IPS-20b (cell line): ENCODE measurements around the gene PLEKHG3.
A peak's percentile ranks its signal among the peaks of the same experiment; 100 is the strongest.

Experiments
- H3K27ac ChIP-seq: one replicate; pipeline ENCODE4 v1.5.1; 2013; ENCODE audit warnings: low read length
- H3K27me3 ChIP-seq: 2 replicates; pipeline ENCODE4 v1.6.1; 2013; ENCODE audit warnings: mild to moderate bottlenecking, low read length, inconsistent platforms; ENCODE audit not compliant: insufficient read depth
- H3K36me3 ChIP-seq: 2 replicates; pipeline ENCODE4 v1.6.1; 2013; ENCODE audit warnings: low read depth, mild to moderate bottlenecking, inconsistent platforms, low read length, moderate library complexity; ENCODE audit not compliant: insufficient read depth
- H3K4me1 ChIP-seq: 2 replicates; pipeline ENCODE4 v1.6.1; 2013; ENCODE audit warnings: mild to moderate bottlenecking, control low read depth, inconsistent platforms, low read length, moderate library complexity; ENCODE audit not compliant: insufficient read depth
- H3K4me3 ChIP-seq: 2 replicates; pipeline ENCODE4 v1.5.1; 2013; ENCODE audit warnings: mild to moderate bottlenecking, low read length, inconsistent platforms
- H3K9ac ChIP-seq: 2 replicates; pipeline ENCODE4 v1.6.1; 2013; ENCODE audit warnings: low read depth, mild to moderate bottlenecking, inconsistent platforms, low read length, moderate library complexity
- H3K9me3 ChIP-seq: 2 replicates; pipeline ENCODE4 v1.6.1; 2013; ENCODE audit warnings: mild to moderate bottlenecking, low read depth, low read length, inconsistent platforms; ENCODE audit not compliant: insufficient read depth

The PLEKHG3 gene

DNA sequence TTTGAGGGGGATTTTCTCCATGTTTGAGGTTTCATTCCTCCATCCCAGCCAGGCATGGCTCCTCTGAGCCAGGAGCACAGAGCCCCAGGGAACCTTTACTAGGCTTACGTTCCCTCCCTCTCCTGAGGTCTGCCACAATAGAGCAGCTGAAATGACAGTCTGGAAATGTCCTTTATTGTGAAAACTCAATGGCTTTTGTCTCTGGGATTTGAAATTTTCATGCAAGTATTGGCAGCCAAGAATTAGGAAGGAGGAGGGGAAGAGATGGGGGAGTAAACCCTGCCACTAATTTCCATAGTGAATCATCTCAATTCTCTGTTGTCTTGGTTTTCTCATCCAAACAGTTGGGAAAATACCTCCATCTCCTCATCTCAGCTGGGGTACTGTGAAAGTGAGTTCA is 2.6 kb upstream of the PLEKHG3 start:
- H3K4me3 ChIP-seq, result peak overlapping the region; percentile 84; the same call in 1 of the 2 replicates

DNA sequence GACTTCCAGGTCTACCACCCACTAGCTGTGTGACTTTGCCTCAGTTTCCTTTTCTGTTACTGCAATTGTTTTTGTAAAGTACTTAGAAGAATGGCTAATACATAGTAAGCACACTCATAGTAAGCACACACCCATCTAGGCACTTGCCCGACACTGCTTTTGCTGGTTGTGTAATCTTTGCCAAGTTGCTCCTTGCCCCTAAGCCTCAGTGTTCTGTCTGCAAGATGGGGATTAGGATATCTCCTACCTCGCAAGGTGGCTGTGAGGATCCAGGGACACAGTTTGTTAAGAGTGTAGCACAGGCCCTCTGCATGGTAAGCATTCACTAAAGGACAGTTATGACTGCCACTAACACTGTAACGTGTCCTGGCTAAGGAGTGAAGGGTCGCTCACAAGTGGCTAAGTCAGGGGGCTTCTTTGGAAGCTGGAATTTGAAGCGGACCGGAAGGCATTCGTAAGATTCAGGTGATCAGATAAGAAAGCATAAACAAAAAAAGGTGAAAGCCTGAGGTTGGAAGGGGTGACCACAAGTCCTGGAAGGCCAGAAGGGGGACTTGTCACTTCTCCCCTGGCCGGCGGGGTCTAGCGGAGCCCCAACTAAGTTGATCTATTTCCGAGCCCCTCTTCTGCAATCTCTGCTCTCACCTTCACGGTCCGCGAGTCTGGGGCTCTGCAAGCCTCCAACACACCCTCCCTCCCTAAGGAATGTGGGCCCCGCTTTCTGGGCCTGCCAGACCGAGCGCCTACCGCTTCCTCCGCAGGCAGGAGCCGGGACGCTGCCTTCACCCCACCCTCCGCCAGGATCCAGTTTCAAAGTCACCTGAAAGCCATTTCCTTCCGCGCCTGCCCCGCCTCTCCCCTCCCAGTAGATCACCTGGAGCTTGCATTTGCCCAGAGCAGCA is 1.5 kb upstream of the PLEKHG3 start:
- Histone ChIP-seq H3K4me3 (peak overlapping the region; percentile 84), H3K4me1 (peaks cover 52% of the 10 kb centered on the region), H3K9me3 (no peaks in the 10 kb centered on the region), H3K27me3 (peaks cover 35% of the 10 kb centered on the region), H3K27ac (no peak overlapping the region), H3K9ac (peak overlapping the region; percentile 81; the same call in 1 of the 2 replicates), H3K36me3 (no peaks in the 10 kb centered on the region)

More for the DNA sequence above, 2.6 kb upstream of the PLEKHG3 start:
- Histone ChIP-seq H3K4me1 (peaks cover 41% of the 10 kb centered on the region), H3K9ac (peak overlapping the region; percentile 3; the same call in 1 of the 2 replicates), H3K27ac (no peak overlapping the region), H3K36me3 (no peaks in the 10 kb centered on the region), H3K27me3 (peaks cover 35% of the 10 kb centered on the region), H3K9me3 (no peaks in the 10 kb centered on the region)

DNA sequence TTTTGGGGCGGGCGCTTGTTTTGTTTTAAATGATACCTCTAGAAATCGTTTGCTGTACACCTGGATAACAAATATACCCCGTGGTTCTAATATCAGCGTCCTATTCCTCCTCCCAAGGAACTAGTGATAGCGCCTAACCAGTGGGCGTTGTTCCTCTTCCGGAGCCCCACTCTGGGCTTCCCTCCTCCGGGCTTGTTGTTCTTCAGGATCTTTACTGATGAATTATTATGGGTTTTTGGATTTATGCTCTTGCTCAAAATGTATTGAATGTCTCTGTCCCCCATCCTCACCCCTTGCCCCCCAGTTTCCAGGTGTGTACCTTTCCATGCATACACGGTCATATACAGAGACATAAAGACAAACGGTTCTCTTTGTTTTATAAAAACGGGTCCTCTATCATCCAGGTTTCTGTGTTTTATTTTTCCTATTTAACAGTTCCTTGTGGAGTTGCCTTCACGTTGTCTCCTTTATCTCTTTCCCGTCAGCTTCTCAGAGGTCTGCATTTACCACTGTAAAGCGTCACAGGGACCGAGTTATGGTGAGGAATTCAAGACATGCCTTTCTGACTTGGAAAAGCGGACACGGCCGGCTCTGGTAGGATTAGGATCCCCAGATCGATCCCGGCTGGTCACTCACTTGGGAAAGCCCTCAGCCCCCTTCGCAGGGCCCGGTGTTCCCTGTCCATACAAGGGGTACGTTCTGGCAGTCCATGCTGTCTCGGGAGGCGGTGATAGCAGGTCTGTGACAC is 655 bp upstream of the PLEKHG3 start:
- Histone ChIP-seq H3K4me1 (peaks cover 50% of the 10 kb centered on the region), H3K27ac (no peak overlapping the region), H3K4me3 (peak overlapping the region; percentile 84), H3K9ac (peak overlapping the region; percentile 81), H3K27me3 (peaks cover 30% of the 10 kb centered on the region), H3K36me3 (no peaks in the 10 kb centered on the region), H3K9me3 (no peaks in the 10 kb centered on the region)

DNA sequence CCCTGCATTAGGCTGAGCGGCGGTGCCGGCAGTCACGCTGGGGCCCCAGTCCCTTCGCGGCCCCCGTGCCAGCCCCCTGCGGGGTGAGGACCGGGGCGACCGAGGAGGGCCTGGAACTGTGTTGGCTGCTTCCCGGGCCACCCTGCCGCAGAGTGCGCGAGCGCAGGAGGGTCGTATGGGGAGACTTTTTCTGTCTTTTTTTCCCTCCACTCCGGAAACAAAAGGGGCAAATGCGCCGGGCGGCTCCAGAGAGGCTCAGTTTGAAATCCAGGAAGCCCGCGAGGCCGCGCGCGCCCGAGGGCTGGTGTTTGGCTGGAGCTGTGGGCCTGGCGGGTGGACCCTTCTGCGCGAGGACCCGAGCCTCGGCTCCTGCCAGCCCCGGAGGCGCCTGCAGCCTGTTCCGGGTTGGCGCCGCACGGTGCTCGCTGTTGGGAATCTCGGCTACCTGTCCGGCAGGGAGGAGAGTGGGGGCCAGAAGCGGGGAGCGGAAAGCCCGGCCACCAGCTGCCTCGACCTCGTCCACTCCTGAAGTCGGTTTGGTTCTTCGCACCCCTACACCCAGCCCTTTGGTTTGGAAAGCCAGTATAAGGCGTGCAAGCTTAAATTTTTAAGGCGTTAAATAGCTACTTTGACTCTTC is 638 bp downstream of the PLEKHG3 start:
- peak overlapping the region; percentile 84 for H3K4me3 ChIP-seq
- H3K9me3 ChIP-seq, result no peaks in the 10 kb centered on the region
- H3K4me1 ChIP-seq, result peaks cover 63% of the 10 kb centered on the region
- H3K9ac ChIP-seq, result peak overlapping the region; percentile 82; the same call in 1 of the 2 replicates
- H3K27me3 ChIP-seq, result peaks cover 30% of the 10 kb centered on the region
- H3K36me3 ChIP-seq, result peaks cover 5% of the 10 kb centered on the region; the same call in 1 of the 2 replicates
- H3K27ac ChIP-seq, result no peak overlapping the region

DNA sequence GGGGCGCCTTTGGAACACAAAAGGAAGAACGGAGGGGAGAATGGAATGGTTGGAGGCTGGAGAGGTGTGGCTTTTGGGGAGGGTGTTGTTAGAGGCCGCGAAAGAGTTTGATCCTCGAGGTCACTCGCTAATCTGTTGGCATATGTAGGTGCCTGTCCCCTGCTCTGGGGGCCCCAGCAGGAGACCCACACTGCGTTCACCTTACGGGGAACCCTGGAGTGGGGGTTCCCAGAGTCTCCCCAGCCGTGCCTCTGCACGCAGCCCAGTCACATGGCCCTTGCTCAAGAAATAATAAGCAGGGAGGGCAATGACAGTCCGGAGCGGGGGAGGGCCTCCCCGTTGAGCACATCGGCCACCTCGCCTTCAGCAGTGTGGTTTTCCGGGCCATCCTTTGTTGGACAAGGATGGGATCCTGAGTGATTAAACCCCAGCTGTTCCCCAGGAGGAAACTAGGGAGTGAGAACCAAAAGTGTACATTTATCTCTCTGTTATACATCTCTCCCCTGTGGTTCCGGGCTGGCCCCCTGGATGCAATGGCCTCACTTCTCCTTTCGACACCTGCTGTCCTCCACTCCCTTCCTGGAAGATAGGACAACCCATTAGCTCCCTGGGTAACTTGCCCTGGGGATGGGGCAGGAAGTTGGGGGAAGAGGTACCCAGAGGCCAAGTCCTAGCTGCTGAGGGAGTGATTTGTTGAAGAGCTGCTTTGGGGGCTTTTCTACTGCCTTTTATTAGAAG is 1.3 kb downstream of the PLEKHG3 start:
- Histone ChIP-seq H3K4me1 (peaks cover 60% of the 10 kb centered on the region), H3K9ac (peak overlapping the region; percentile 82; the same call in 1 of the 2 replicates), H3K27me3 (peaks cover 30% of the 10 kb centered on the region), H3K36me3 (peaks cover 9% of the 10 kb centered on the region; the same call in 1 of the 2 replicates), H3K4me3 (peak overlapping the region; percentile 84), H3K9me3 (no peaks in the 10 kb centered on the region), H3K27ac (no peak overlapping the region)

DNA sequence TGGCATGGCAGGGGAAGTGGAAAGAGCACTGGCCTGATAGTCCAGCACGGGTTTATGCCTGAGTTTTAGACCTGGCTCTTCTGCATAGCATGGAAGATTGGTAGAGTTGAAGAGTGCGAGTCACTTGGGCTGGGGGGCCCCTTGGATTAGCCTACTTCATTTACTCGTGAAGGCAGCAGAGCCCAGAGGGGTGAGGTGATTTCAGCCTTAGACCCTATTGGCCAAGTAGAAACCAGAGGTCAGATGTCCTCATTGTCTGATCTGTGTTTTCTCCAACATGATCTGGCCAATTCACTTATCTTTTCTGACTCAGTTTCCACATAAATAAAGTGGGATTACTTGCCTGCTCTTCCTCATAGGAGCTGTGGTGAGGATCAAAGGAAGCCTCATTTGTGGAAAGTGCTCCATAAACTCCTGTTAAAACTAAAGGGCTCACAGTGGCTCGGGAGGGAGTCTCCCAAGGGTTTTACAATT is 1.9 kb downstream of the PLEKHG3 start:
- Histone ChIP-seq H3K4me1 (peaks cover 57% of the 10 kb centered on the region), H3K9ac (peak overlapping the region; percentile 82; the same call in 1 of the 2 replicates), H3K27ac (no peak overlapping the region), H3K27me3 (peaks cover 30% of the 10 kb centered on the region), H3K36me3 (peaks cover 9% of the 10 kb centered on the region; the same call in 1 of the 2 replicates), H3K9me3 (no peaks in the 10 kb centered on the region), H3K4me3 (peak overlapping the region; percentile 84)

DNA sequence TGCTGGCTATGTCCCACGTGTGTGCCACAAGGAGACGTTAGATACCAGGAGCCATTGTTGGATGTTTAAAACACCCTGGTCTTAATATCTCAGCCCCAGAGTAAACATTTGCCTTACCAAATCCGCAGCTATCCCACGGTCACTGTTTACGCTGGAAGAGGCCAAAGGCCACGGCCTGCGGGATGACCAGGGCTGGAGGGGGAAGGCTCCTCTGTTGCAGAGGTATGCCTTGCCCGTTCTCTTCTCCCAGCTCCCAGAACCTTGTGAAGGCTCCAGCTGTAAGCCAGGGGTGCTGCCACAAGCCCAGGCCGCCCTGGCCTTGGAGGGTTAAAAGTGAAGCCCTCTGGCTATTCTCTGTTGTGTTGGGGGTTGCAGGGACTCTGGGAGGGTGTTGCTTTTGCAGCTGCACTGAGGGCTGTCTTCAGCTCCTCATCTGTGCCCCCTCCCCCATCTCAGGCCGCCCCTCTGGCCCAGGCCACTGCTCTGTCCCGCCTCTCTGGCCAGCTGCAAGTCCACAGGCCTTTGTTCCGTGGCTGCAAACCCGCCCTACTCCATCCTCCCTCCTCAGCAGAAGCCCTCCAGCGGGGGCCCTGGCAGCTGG is 2.5 kb downstream of the PLEKHG3 start:
- Histone ChIP-seq H3K36me3 (peaks cover 9% of the 10 kb centered on the region; the same call in 1 of the 2 replicates), H3K4me1 (peaks cover 55% of the 10 kb centered on the region), H3K9ac (peak overlapping the region; percentile 82; the same call in 1 of the 2 replicates), H3K4me3 (peak overlapping the region; percentile 84), H3K27me3 (peaks cover 30% of the 10 kb centered on the region), H3K27ac (no peak overlapping the region), H3K9me3 (no peaks in the 10 kb centered on the region)

DNA sequence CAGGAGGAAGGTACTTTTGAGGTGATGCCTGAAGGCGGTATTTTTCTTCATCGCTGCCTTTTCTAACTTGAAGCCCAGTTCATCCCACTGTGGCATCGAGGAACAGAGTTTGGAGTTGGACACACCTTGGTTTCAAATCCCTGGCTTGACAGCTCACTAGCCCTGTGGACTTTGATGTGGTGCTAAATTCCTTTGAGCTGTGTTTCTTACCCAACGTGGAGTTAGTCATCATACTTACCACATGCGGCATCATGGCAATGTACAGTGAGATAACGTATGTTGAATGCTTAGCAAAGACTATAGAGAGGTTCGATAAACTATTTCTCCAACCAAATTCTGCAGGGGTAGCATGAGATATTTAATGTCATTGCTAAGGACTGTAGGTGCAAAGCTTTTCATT is 3.4 kb downstream of the PLEKHG3 start:
- H3K4me1 ChIP-seq, result peaks cover 47% of the 10 kb centered on the region
- H3K27me3 ChIP-seq, result peaks cover 26% of the 10 kb centered on the region
- peaks cover 2% of the 10 kb centered on the region; the same call in 1 of the 2 replicates for H3K9me3 ChIP-seq
- H3K4me3 ChIP-seq, result peak overlapping the region; percentile 84
- peak overlapping the region; percentile 43; the same call in 1 of the 2 replicates for H3K9ac ChIP-seq
- H3K27ac ChIP-seq, result no peak overlapping the region
- peaks cover 12% of the 10 kb centered on the region; the same call in 1 of the 2 replicates for H3K36me3 ChIP-seq

DNA sequence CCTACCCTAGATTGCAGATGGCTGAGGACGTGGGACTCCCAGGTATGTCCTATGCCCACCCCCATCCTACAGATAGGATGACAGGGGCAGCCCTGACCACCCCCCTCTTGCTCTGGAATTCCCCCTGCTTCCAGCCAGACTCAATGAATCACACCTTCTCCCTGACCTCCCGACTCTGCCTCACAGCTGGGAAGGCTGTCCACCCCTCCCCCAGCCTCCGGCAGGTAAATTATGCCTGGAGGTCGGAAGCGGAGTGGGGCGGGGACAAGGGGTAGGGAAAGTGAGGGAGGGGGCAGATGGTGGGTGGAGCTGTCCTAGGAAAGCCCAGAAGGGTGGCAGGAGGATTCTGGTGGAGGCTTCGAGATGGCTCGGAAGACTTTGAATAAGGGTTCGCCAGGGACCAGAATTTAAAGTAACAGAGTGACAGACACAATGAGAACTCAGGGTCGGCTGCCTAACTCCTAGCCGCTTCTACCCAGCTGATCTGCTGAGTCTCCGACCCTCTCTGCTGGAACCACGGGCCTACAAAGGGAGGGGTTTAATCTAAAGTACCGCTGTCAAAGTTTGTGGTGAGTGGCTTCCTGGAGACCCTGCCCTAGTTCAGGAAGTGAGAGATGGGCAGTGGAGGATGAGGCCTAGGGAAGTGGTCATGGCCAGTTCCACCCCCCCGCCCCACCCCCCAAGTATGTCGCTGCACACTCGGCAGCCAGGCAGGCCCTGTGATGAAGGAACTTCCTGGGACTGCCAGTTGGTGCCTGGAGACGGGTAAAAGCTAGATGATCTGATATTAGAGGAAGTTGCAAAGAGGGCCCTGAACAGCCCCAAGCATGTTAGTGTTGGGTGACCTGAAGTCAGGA is 4.2 kb downstream of the PLEKHG3 start:
- peak overlapping the region; percentile 43; the same call in 1 of the 2 replicates for H3K9ac ChIP-seq

More for the DNA sequence above, 4.2 kb downstream of the PLEKHG3 start:
- Histone ChIP-seq H3K27ac (no peak overlapping the region), H3K36me3 (peaks cover 12% of the 10 kb centered on the region; the same call in 1 of the 2 replicates), H3K9me3 (peaks cover 9% of the 10 kb centered on the region; the same call in 1 of the 2 replicates), H3K4me3 (peak overlapping the region; percentile 84), H3K4me1 (peaks cover 46% of the 10 kb centered on the region), H3K27me3 (peaks cover 26% of the 10 kb centered on the region)
